A204.1 (cell line): Measurements from ENCODE around the gene POGZ.
A peak's percentile ranks its signal among the peaks of the same experiment; 100 is the strongest.
"Not testable (repeated sequence)": the region's sequence is repeated elsewhere in the genome, so short reads cannot be mapped to it uniquely, and the experiment has no call there.

ENCODE experiments used
- FAIRE-seq: peaks from 2 replicates; lab custom pipeline; 2012; peaks lifted over from hg19 to GRCh38; lab: Jason Lieb, UNC

Gene POGZ

GRCh38 chr1:151419819-151420218 is 39.5 kb downstream of the POGZ start:
- FAIRE-seq, result no peak

- no peak for FAIRE-seq
Observed at GRCh38 chr1:151418081-151418480, 41.2 kb downstream of the POGZ start.

- FAIRE-seq, result no peak
Observed at GRCh38 chr1:151416231-151416630, 43.1 kb downstream of the POGZ start.

GRCh38 chr1:151411884-151412283 is 47.4 kb downstream of the POGZ start:
- FAIRE-seq, result no peak

GRCh38 chr1:151408891-151409290 is 50.4 kb downstream of the POGZ start:
- no peak for FAIRE-seq

- FAIRE-seq, result no peak
Observed at GRCh38 chr1:151407304-151407703, 52.0 kb downstream of the POGZ start.

GRCh38 chr1:151406176-151406575 is 53.1 kb downstream of the POGZ start:
- no peak for FAIRE-seq

- no peak for FAIRE-seq
Observed at GRCh38 chr1:151405187-151405951, 53.9 kb downstream of the POGZ start.

- FAIRE-seq, result no peak
Observed at GRCh38 chr1:151403612-151404011, 55.7 kb downstream of the POGZ start.

GRCh38 chr1:151402764-151403163 is 56.5 kb downstream of the POGZ start:
- FAIRE-seq, result no peak

GRCh38 chr1:151401860-151402259 is 57.4 kb downstream of the POGZ start:
- no peak for FAIRE-seq

- FAIRE-seq, result no peak
Observed at GRCh38 chr1:151401125-151401788, 58.0 kb downstream of the POGZ start.

- peak; percentile 89 for FAIRE-seq
Observed at GRCh38 chr1:151399324-151400171, 59.7 kb downstream of the POGZ start, which contains the start of gene PSMB4. PSMB4 (plus strand) TSS chr1:151399573; CDS start chr1:151399588, 15 bp downstream.

GRCh38 chr1:151396265-151396664 is 63.0 kb downstream of the POGZ start:
- FAIRE-seq, result not testable (repeated sequence)

- FAIRE-seq, result no peak
Observed at GRCh38 chr1:151393583-151393982, 65.7 kb downstream of the POGZ start.

GRCh38 chr1:151391079-151391563 is 68.2 kb downstream of the POGZ start:
- FAIRE-seq, result no peak

- FAIRE-seq, result not testable (repeated sequence)
Observed at GRCh38 chr1:151390221-151391078, 68.8 kb downstream of the POGZ start.

- FAIRE-seq, result no peak
Observed at GRCh38 chr1:151386002-151386401, 73.3 kb downstream of the POGZ start.

GRCh38 chr1:151384584-151384983 is 74.7 kb downstream of the POGZ start:
- FAIRE-seq, result no peak

GRCh38 chr1:151377150-151377884 is 82.0 kb downstream of the POGZ start:
- no peak for FAIRE-seq

GRCh38 chr1:151373196-151373595 is 86.1 kb downstream of the POGZ start:
- no peak for FAIRE-seq
